HCT116 (cell line): Measurements from ENCODE around the gene RBBP9. TPM values are rescaled to one million over a fixed set of nuclear protein-coding genes. Genes with fewer than 3 reads are reported as not detected.

ENCODE experiments used
- ATAC-seq: fragments of 200-7000 bp; cut with Tn5 transposase; 2 replicates; pipeline ENCODE4 v1.9.1; 2020; ENCODE audit warnings: mild to moderate bottlenecking, moderate library complexity
- BruUV-seq: library from RNA; stranded (reverse); fragments of 400-500 nt; replicated peaks from 2 replicates; lab custom pipeline; 2021; lab: Mats Ljungman, UMichigan
- CTCF ChIA-PET: fragments of 300-600 bp; sonication (Branson Sonifier 250); formaldehyde crosslinking; loops from one replicate; lab custom pipeline; 2021; ENCODE audit warnings: antibody characterized with exemption; lab: Charles Lee
- POLR2A ChIA-PET: fragments of 300-600, 350-600 bp; sonication (Branson Sonifier 250); formaldehyde crosslinking; loops from one replicate; lab custom pipeline; 2021; ENCODE audit warnings: antibody characterized with exemption; lab: Charles Lee
- RAD21 ChIA-PET, 2 experiments: fragments of 300-600 bp; sonication (Branson Sonifier 250); formaldehyde crosslinking; loops; one replicate each; lab custom pipeline; 2023; ENCODE audit warnings: low total read pairs in 2 of 2; ENCODE audit not compliant: uncharacterized antibody in 2 of 2, unreplicated experiment in 2 of 2, low non-redundant PET in 1 of 2; lab: Charles Lee
- DNase-seq: peaks from one replicate; pipeline ENCODE4 v3.0.0-alpha.2; 2010; ENCODE audit warnings: low read depth, low spot score
- H2AFZ ChIP-seq: fragments of 200-600 bp; shearing (Covaris generic), sonication (generic); 2 replicates; pipeline ENCODE4 v1.6.1; 2017; ENCODE audit warnings: low read depth, mixed run types, mixed read lengths, antibody characterized with exemption, low read length; ENCODE audit not compliant: poor library complexity, severe bottlenecking
- H3K27ac ChIP-seq: 2 replicates; pipeline ENCODE4 v1.5.1; 2012; ENCODE audit warnings: low read depth, low read length
- H3K27me3 ChIP-seq: fragments of 200-600 bp; sonication (generic); 2 replicates; pipeline ENCODE4 v1.6.1; 2016; ENCODE audit warnings: mixed run types, low read length, mixed read lengths; ENCODE audit not compliant: insufficient read depth
- H3K36me3 ChIP-seq, 2 experiments: fragments of 200-500 bp in 1 of 2; fragments of 200-600 bp in 1 of 2; sonication (Bioruptor generic) in 1 of 2; sonication (generic) in 1 of 2; 2 replicates each; pipeline versions ENCODE4 v1.5.1 to v1.6.1; 2014 to 2016; ENCODE audit warnings: low read length in 2 of 2, inconsistent platforms in 1 of 2, mixed read lengths in 1 of 2, mixed run types in 1 of 2; ENCODE audit not compliant: insufficient read depth in 2 of 2, control insufficient read depth in 1 of 2
- H3K4me1 ChIP-seq, 2 experiments: fragments of 200-600 bp in 1 of 2; sonication (generic) in 1 of 2; 2 replicates each; pipeline versions ENCODE4 v1.5.1 to v1.6.1; 2012 to 2017; ENCODE audit warnings: low read length in 2 of 2, inconsistent platforms in 1 of 2, mild to moderate bottlenecking in 1 of 2, mixed read lengths in 1 of 2, mixed run types in 1 of 2, moderate library complexity in 1 of 2; ENCODE audit not compliant: insufficient read depth in 2 of 2, control insufficient read depth in 1 of 2
- H3K4me2 ChIP-seq: fragments of 200-600 bp; sonication (generic); 2 replicates; pipeline ENCODE4 v1.6.1; 2017; ENCODE audit warnings: mixed run types, low read length, mixed read lengths
- H3K4me3 ChIP-seq, 2 experiments: fragments of 200-600 bp in 1 of 2; sonication (generic) in 1 of 2; replicated peaks in 1 of 2; 2 replicates each; pipeline ENCODE4 v1.5.1; 2011 to 2016; ENCODE audit warnings: low read length in 2 of 2, control low read depth in 1 of 2, low read depth in 1 of 2, mild to moderate bottlenecking in 1 of 2, mixed read lengths in 1 of 2, mixed run types in 1 of 2
- H3K79me2 ChIP-seq: fragments of 200-600 bp; sonication (generic); 2 replicates; pipeline ENCODE4 v1.6.1; 2017; ENCODE audit warnings: mild to moderate bottlenecking, mixed run types, low read length, moderate library complexity, mixed read lengths; ENCODE audit not compliant: insufficient read depth
- H3K9ac ChIP-seq: fragments of 200-600 bp; sonication (generic); 2 replicates; pipeline ENCODE4 v1.6.1; 2016; ENCODE audit warnings: low read length, mixed read lengths
- H3K9me2 ChIP-seq: fragments of 200-600 bp; sonication (generic), shearing (Covaris generic); 2 replicates; pipeline ENCODE4 v1.6.1; 2017; ENCODE audit warnings: mixed run types, mild to moderate bottlenecking, moderate library complexity; ENCODE audit not compliant: insufficient read depth
- H3K9me3 ChIP-seq, 2 experiments: fragments of 200-500 bp in 1 of 2; fragments of 200-600 bp in 1 of 2; sonication (Bioruptor generic) in 1 of 2; sonication (generic) in 1 of 2; 2 replicates each; pipeline ENCODE4 v1.6.1; 2014 to 2017; ENCODE audit warnings: low read length in 2 of 2, mixed read lengths in 2 of 2, inconsistent platforms in 1 of 2, low read depth in 1 of 2, mild to moderate bottlenecking in 1 of 2, mixed run types in 1 of 2, moderate library complexity in 1 of 2; ENCODE audit not compliant: control insufficient read depth in 1 of 2, insufficient read depth in 1 of 2
- H4K20me1 ChIP-seq: fragments of 200-600 bp; sonication (generic), shearing (Covaris generic); 2 replicates; pipeline ENCODE4 v1.6.1; 2017; ENCODE audit warnings: mixed run types, mild to moderate bottlenecking, moderate library complexity; ENCODE audit not compliant: insufficient read depth
- ATF3 ChIP-seq: IDR thresholded peaks from 2 replicates; pipeline ENCODE4 v1.6.1; 2012
- CBX3 ChIP-seq: IDR thresholded peaks from 2 replicates; pipeline ENCODE4 v1.6.1; 2012; ENCODE audit warnings: low read depth
- CEBPB ChIP-seq: IDR thresholded peaks from 2 replicates; pipeline ENCODE4 v1.6.1; 2012; ENCODE audit warnings: low read depth
- CTCF ChIP-seq, 3 experiments: fragments of 200-600 bp in 1 of 3; sonication (generic) in 1 of 3; IDR thresholded peaks in 2 of 3; conservative IDR thresholded peaks in 1 of 3; 2 replicates each; pipeline ENCODE4 v1.5.1; 2012 to 2017; ENCODE audit warnings: low read depth in 2 of 3, low read length in 2 of 3, antibody characterized with exemption in 1 of 3, borderline replicate concordance in 1 of 3, control low read depth in 1 of 3, mild to moderate bottlenecking in 1 of 3, mixed read lengths in 1 of 3, mixed run types in 1 of 3, moderate library complexity in 1 of 3; ENCODE audit not compliant: insufficient read depth in 1 of 3
- EGR1 ChIP-seq: IDR thresholded peaks from 2 replicates; pipeline ENCODE4 v1.6.1; 2012; ENCODE audit warnings: low read depth
- ELF1 ChIP-seq: IDR thresholded peaks from 2 replicates; pipeline ENCODE4 v1.6.1; 2012; ENCODE audit warnings: low read depth, borderline replicate concordance
- EZH2 ChIP-seq: fragments of 200-600 bp; sonication (generic); IDR thresholded peaks from 2 replicates; pipeline ENCODE4 v1.6.1; 2017; ENCODE audit warnings: antibody characterized with exemption, mixed run types
- EZH2phosphoT487 ChIP-seq: fragments of 200-600 bp; IDR thresholded peaks from 2 replicates; pipeline ENCODE4 v1.6.1; 2018; ENCODE audit warnings: antibody characterized with exemption, borderline replicate concordance
- FOSL1 ChIP-seq: IDR thresholded peaks from 2 replicates; pipeline ENCODE4 v1.6.1; 2012; ENCODE audit warnings: low read depth
- JUND ChIP-seq: IDR thresholded peaks from 2 replicates; pipeline ENCODE4 v1.6.1; 2012
- MAX ChIP-seq: IDR thresholded peaks from 2 replicates; pipeline ENCODE4 v1.6.1; 2012
- POLR2A ChIP-seq: IDR thresholded peaks from 2 replicates; pipeline ENCODE4 v1.7.0; 2011; ENCODE audit warnings: borderline replicate concordance; ENCODE audit not compliant: insufficient read depth, insufficient read length; ENCODE audit errors: extremely low read depth
- POLR2AphosphoS5 ChIP-seq: IDR thresholded peaks from 2 replicates; pipeline ENCODE4 v1.6.1; 2011; ENCODE audit warnings: mild to moderate bottlenecking, low read depth, low read length, moderate library complexity
- RAD21 ChIP-seq: IDR thresholded peaks from 2 replicates; pipeline ENCODE4 v1.6.1; 2012; ENCODE audit warnings: low read depth, mild to moderate bottlenecking
- REST ChIP-seq: IDR thresholded peaks from 2 replicates; pipeline ENCODE4 v1.6.1; 2012; ENCODE audit warnings: low read depth
- SP1 ChIP-seq: IDR thresholded peaks from 2 replicates; pipeline ENCODE4 v1.6.1; 2012; ENCODE audit warnings: low read depth
- SRF ChIP-seq: IDR thresholded peaks from 2 replicates; pipeline ENCODE4 v1.6.1; 2012; ENCODE audit warnings: low read depth
- TCF7L2 ChIP-seq: IDR thresholded peaks from 2 replicates; pipeline ENCODE4 v1.7.0; 2011; ENCODE audit warnings: borderline replicate concordance, inconsistent platforms; ENCODE audit not compliant: insufficient read depth, insufficient read length; ENCODE audit errors: extremely low read depth
- YY1 ChIP-seq: IDR thresholded peaks from 2 replicates; pipeline ENCODE4 v1.6.1; 2011; ENCODE audit warnings: low read length, low read depth, moderate library complexity, mild to moderate bottlenecking; ENCODE audit not compliant: insufficient replicate concordance; ENCODE audit errors: extremely low read depth
- intact Hi-C: fragments of 100-400 bp; cut with micrococcal nuclease; formaldehyde crosslinking; loops from 2 replicates; pipeline ENCODE4 v1.10.0; 2022
- total RNA-seq: library from RNA; stranded (reverse); gene quantifications from one replicate; pipeline ENCODE4 v1.2.1, GENCODE V29; 2021; ENCODE audit not compliant: unreplicated experiment

RBBP9 gene
- total RNA-seq, 1 experiment from 2014 or later = 10.3 TPM

GRCh38 chr20:18443886-18444285, 53.1 kb downstream of the RBBP9 start:
- Histone ChIP-seq H3K27ac (no peak overlapping the region), H3K9me3 (no peaks in the 10 kb centered on the region), H3K9ac (no peak overlapping the region), H3K4me3 (no peak overlapping the region), H3K4me2 (no peak overlapping the region), H3K79me2 (no peaks in the 10 kb centered on the region), H3K4me1 (peaks cover 3 to 5% of the 10 kb centered on the region in 2 experiments; a peak in 2 of 4 replicates), H4K20me1 (no peaks in the 10 kb centered on the region), H3K27me3 (no peaks in the 10 kb centered on the region), H2AFZ (no peak overlapping the region), H3K36me3 (no peaks in the 10 kb centered on the region), H3K9me2 (no peaks in the 10 kb centered on the region)
- RAD21 ChIA-PET = no interaction called here
- CTCF ChIA-PET = no interaction called here
- POLR2A ChIA-PET = no interaction called here
- no TSS peak for BruUV-seq
- intact Hi-C loops = no loop called here
- TF ChIP-seq CBX3 (no peak), CEBPB (no peak), EZH2phosphoT487 (no peak), MAX (no peak), EZH2 (no peak), POLR2A (no peak), SRF (no peak), JUND (no peak), RAD21 (no peak), CTCF (IDR thresholded peaks at IDR 0.05 in 2 of 3, conservative IDR thresholded peaks at IDR 0.05 in 1 of 3; ENCODE audit: borderline replicate concordance in 1 of 3, insufficient read depth in 1 of 3, low read depth in 2 of 3, low read length in 2 of 3) (no peak), ELF1 (no peak), TCF7L2 (no peak), POLR2AphosphoS5 (no peak), REST (no peak), EGR1 (no peak), ATF3 (no peak), YY1 (no peak), FOSL1 (no peak), SP1 (no peak)
- ATAC-seq = no peak
- no peak for DNase-seq
